Measurements from ENCODE around the gene NCAM1. TPM values are rescaled to one million over a fixed set of nuclear protein-coding genes. Genes with fewer than 3 reads are reported as not detected.

Gene NCAM1
- total RNA-seq (2022; extraction: Qiagen RNA extraction; ENCODE audit: low read depth), result 0.02 TPM in 1 of 5 replicates, not detected in the others

GRCh38 chr11:112961146-112961668 lies at the start of gene NCAM1:
Gene NCAM1, plus strand, starts transcription at chr11:112961420.

GRCh38 chr11:113314389-113315301 lies 353.4 kb downstream of the NCAM1 start, which contains the start of gene TTC12:
Gene TTC12, plus strand, starts transcription at chr11:113314583. Its CDS starts 1,675 bp downstream, at chr11:113316258.

